HG03095 (cell line): ENCODE data around the gene ASCC3.
"Not testable (repeated sequence)": the region's sequence is repeated elsewhere in the genome, so short reads cannot be mapped to it uniquely, and the experiment has no call there.

Experiments used
- ATAC-seq: cut with Tn5 transposase; IDR thresholded peaks from one replicate; pipeline ENCODE4 v1.9.1; 2021; ENCODE audit warnings: moderate library complexity; ENCODE audit not compliant: unreplicated experiment

The ASCC3 gene

GRCh38 chr6:100890646-100891045 is 9.5 kb upstream of the ASCC3 start:
- not testable (repeated sequence) for ATAC-seq

DNA sequence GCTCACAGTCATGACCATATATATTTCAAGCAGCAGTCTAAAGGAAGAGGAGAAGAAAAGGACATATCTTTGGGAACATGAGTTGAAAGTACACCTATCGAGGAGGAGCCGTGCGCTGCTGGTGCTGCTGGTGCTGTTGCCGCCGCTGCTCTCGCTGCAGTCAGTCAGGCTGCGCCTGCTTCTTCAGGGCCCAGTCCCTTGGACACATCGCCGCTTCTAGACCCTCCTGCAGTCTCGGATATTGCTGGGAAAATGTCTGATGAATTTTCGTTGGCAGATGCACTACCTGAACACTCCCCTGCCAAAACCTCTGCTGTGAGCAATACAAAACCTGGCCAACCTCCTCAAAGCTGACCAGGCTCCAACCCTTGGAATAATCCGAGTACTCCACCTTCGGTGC is 8.2 kb upstream of the ASCC3 start:
- ATAC-seq: no peak

DNA sequence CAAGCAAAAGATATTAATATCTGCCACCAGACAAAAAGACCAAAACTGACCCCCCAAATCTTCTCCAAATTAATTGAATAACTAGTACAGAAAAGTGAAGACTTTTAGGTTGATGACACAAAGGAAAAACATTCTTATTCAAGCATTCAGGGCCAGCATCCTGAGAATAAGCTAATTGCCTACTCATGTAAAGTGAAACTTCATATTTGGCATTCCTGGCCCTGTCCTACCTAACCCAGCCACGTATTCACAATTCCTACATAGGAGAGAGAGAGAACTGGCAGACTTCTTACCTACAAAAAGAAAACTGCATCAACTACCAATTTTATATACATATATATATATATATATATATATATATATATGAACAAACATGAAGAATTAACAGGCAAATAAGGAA is 4.9 kb upstream of the ASCC3 start:
- ATAC-seq: no peak

- no peak for ATAC-seq
These were observed 2.2 kb upstream of the ASCC3 start for GRCh38 chr6:100883347-100883746.

DNA sequence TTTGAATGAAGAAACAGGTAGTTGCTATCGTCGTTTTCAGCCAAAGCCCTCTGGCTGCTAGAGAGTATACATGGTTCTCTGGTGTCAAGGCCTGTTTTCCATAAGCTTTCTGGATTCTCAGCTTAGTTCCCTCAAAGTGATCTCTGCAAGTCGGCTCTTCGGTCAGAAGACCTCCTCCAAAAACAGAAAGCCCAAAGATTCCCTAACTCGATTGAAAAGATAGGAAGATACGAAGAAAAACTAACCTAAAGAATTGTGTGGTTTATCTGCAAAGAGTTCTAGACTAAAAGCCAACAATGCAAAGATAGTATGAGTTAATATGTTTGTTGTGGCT is 545 bp upstream of the ASCC3 start:
- no peak for ATAC-seq

- ATAC-seq: no peak
These were observed 828 bp downstream of the ASCC3 start for GRCh38 chr6:100880149-100880852.

GRCh38 chr6:100879317-100879716 is 1.8 kb downstream of the ASCC3 start:
- no peak for ATAC-seq

DNA sequence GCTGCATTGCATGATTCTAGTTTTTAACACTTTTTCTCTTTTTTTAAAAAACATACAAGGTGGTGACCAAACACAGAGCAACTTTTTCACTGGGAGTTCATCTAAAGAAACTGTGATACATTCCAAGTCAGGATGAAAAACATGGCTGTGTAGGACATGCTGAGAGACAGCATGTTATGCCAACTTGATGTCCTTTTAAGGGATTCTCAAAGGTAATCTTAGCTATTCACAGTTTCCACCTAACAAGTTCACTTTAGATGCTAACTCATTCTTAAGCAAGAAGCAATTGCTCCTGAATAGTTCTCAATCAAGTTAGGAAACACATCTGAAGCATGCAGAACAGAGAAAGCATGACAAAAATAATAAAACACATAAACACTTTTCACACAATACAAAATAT is 3.3 kb downstream of the ASCC3 start:
- ATAC-seq: no peak

GRCh38 chr6:100876251-100876650 is 4.9 kb downstream of the ASCC3 start:
- ATAC-seq: no peak

DNA sequence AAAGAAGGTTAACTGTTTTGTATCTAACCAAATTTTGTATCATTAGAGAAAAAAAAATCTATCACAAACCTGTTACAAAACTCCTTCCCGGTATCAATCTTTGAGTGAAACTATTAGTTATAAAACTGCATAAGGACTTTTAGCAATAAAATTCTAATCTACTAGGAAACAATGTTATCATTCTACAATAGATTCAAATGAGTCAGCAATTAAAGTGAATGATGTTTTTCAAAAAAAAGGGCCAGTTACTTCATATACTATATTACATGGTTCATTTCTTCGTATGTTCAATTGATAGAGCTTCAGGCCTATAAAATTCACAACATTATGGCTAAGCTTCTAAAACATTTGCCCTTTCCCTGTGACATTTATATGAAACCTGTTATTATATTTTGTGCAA is 15.6 kb downstream of the ASCC3 start:
- ATAC-seq: no peak

DNA sequence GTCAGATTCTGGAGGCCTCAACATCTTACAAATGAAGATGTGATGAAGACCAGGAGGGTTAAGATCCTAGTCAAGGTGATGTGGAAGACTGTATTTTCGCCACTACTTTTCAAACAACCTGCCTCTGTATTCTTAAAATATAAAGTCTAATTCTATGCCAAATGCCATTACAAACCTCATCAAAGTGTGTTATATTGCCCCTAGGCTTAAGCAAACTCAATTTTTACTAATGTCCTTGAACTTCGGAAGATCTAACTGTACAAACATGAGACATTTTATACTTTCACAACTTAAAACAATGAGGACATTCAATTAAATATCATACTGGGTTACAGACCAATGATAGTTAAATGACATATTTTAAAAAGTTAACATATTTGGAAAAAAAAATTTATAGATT is 19.1 kb downstream of the ASCC3 start:
- ATAC-seq: no peak

DNA sequence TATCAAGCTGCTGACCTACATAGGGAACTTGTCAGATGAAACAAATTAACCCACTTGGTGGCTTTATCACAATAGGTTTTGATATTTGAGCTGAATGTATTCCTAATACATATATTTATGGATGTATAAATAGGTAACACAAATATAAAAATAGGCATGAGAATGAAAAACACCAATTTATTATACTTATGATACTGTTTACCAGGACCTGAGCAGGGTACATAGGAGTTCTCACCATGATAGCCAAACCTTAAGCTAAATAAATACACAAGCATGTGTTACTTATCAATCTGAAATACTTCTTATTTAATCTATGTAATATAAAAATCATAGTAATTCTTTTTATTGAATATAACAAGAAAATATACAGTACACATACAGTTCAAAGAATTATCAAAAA is 25.0 kb downstream of the ASCC3 start:
- no peak for ATAC-seq

- no peak for ATAC-seq
These were observed 29.3 kb downstream of the ASCC3 start for GRCh38 chr6:100851819-100852218.

DNA sequence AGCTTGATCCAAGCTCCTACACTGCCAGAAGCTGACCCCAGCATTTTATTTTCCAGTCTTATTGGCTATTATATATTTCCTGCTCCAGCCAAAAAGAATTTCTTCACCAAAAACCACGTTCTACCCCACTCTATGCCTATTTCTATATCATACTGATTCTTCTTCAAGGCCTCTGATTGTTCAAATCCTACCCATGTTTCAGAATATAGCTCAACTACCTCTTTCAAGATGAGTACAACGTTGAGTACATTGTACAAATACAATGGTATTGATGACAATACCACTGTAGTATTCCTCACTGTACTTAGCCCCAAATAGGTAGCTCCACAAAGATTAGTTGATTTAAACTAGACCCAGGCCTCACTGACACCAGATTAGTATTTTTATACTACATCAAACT is 31.0 kb downstream of the ASCC3 start:
- ATAC-seq: no peak

- no peak for ATAC-seq
These were observed 34.9 kb downstream of the ASCC3 start for GRCh38 chr6:100846276-100846675.

DNA sequence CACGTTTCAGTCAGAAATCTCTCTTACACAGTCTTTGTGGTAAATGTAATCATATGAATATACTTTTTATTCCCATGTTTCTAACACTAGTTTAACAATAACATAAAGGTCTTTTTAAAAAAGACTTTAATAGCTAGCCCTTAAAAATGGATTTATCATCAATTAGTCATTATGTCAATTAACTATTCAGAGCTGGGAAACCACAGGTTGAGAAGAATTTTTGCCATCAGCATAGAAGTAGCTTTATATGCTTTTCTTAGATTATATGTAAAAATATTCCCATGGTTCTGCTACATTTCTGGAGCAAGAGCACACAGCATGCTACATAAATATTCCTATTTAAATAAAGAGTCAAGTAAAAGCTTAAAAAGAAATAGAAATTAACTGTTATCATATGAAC is 35.5 kb downstream of the ASCC3 start:
- ATAC-seq: no peak

- ATAC-seq: no peak
These were observed 41.7 kb downstream of the ASCC3 start for GRCh38 chr6:100839419-100839818.

GRCh38 chr6:100838011-100838410 is 43.1 kb downstream of the ASCC3 start:
- ATAC-seq: no peak

DNA sequence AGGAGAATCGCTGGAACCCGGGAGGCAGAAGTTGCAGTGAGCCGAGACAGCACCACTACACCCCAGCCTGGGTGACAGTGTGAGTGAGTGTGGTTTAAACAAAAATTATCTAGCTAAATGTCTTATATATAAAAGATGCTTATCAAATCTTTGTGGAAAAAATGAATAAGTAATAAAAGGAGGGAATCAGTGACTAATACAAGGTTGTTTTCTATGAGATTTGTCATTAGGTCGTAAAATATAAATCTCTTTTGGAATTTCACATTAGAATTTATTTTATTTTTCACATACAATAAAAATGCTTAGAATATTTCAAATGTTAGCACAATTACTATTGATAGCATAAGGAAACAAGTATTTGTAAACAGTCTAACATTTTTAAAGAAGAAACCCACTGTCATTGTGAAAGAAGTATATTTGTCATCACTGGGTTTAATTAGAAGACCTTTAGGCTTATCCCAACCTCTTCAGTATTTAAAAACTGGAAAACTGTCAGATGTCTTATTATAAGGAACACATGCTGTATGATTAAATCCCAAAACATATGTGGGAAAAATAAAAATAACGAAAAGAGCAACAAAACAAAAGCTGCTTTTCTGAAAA is 47.1 kb downstream of the ASCC3 start:
- no peak for ATAC-seq

DNA sequence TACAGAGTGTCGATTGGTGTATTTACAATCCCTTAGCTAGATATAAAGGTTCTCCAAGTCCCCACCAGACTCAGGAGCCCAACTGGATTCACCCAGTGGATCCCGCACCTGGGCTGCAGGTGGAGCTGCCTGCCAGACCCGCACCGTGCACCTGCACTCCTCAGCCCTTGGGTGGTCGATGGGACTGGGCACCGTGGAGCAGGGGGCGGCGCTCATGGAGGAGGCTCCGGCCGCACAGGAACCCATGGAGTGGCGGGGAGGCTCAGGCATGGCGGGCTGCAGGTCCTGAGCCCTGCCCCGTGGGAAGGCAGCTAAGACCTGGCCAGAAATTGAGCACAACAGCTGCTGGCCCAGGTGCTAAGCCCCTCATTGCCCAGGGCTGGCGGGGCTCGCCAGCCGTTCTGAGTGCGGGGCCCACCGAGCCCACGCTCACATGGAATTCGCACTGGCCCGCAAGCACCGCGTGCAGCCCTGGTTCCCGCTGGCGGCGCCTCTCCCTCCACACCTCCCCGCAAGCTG is 52.0 kb downstream of the ASCC3 start:
- not testable (repeated sequence) for ATAC-seq

- ATAC-seq: no peak
These were observed 58.1 kb downstream of the ASCC3 start for GRCh38 chr6:100823041-100823440.

DNA sequence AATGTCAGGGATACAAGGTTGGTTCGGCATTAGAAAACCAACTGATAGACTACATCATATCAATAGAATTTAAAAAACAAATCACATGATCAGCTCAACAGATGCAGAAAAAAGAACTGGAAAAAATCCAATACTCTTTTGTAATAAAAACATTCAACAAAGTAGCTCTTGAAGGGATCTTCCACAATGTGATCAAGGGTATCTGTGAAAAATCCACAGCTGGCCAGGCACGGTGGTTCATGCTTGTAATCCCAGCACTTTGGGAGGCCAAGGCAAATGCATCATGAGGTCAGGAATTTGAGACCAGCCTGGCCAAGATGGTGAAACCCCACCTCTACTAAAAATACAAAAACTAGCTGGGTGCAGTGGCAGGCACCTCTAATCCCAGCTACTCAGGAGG is 63.1 kb downstream of the ASCC3 start:
- no peak for ATAC-seq

DNA sequence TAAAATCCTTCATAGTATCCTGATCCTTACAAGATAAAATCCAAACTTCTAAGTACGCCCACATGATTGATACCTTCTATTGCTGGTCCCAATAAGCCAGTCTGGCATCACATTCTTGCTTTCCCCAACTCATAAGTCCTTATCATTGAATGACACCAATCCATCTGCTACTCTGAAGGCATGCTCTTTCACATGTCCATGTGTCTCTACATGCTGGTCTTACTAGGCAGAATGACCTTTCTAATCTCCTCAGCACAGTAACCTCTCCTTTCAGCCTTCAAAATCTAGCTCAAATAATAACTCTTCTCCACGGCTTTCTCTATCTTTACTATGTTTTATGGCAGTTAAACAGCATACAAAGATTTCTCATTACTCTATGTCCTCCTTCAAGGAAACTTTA is 71.1 kb downstream of the ASCC3 start:
- ATAC-seq: no peak
